PC-9 (cell line): ENCODE data around the gene ARMC12. TPM values are rescaled to one million over a fixed set of nuclear protein-coding genes. Genes with fewer than 3 reads are reported as not detected.
A peak's percentile ranks its signal among the peaks of the same experiment; 100 is the strongest.

Experiments used
- BruUV-seq: library from RNA; stranded (reverse); fragments of 400-500 nt; replicated peaks from 2 replicates; lab custom pipeline; 2021; lab: Mats Ljungman, UMichigan
- CTCF ChIA-PET: fragments of 300-600 bp; sonication (Branson Sonifier 250); formaldehyde crosslinking; loops from one replicate; lab custom pipeline; 2022; ENCODE audit warnings: antibody characterized with exemption; lab: Charles Lee
- POLR2A ChIA-PET: fragments of 300-600 bp; sonication (Branson Sonifier 250); formaldehyde crosslinking; loops from one replicate; lab custom pipeline; 2022; ENCODE audit warnings: antibody characterized with exemption; ENCODE audit not compliant: unreplicated experiment; lab: Charles Lee
- DNase-seq, 2 experiments: peaks; one replicate each; pipeline versions ENCODE4 v3.0.0 to v3.0.0-alpha.2; 2015 to 2022; ENCODE audit warnings: mixed read lengths in 1 of 2
- H2AFZ ChIP-seq: fragments of 200-600 bp; sonication (generic); 2 replicates; pipeline ENCODE4 v1.8.1; 2017; ENCODE audit warnings: antibody characterized with exemption
- H3F3A ChIP-seq: fragments of 200-600 bp; sonication (generic); 2 replicates; pipeline ENCODE4 v1.8.1; 2017; ENCODE audit warnings: antibody characterized with exemption, mild to moderate bottlenecking, low read depth; ENCODE audit not compliant: insufficient read depth
- H3K27ac ChIP-seq: fragments of 200-600 bp; sonication (generic); 2 replicates; pipeline ENCODE4 v1.6.1; 2016; ENCODE audit warnings: mixed run types
- H3K27me3 ChIP-seq: fragments of 200-600 bp; sonication (generic); 2 replicates; pipeline ENCODE4 v1.6.1; 2016; ENCODE audit warnings: low read depth, mixed run types; ENCODE audit not compliant: insufficient read depth
- H3K36me3 ChIP-seq: fragments of 200-600 bp; sonication (generic); 2 replicates; pipeline ENCODE4 v1.6.1; 2016; ENCODE audit warnings: low read depth, mixed run types
- H3K4me1 ChIP-seq: fragments of 200-600 bp; sonication (generic); replicated peaks from 2 replicates; pipeline ENCODE4 v1.6.1; 2016; ENCODE audit warnings: mixed run types; ENCODE audit not compliant: insufficient read depth
- H3K4me2 ChIP-seq: fragments of 200-600 bp; sonication (generic); 2 replicates; pipeline ENCODE4 v1.6.1; 2017; ENCODE audit warnings: mixed run types
- H3K4me3 ChIP-seq: fragments of 200-600 bp; sonication (generic); 2 replicates; pipeline ENCODE4 v1.6.1; 2016; ENCODE audit warnings: mixed run types
- H3K79me2 ChIP-seq: fragments of 200-600 bp; sonication (generic); 2 replicates; pipeline ENCODE4 v1.6.1; 2017; ENCODE audit warnings: low read depth, mixed run types
- H3K9me2 ChIP-seq: fragments of 200-600 bp; sonication (generic); 2 replicates; pipeline ENCODE4 v1.8.1; 2017; ENCODE audit warnings: mild to moderate bottlenecking; ENCODE audit not compliant: insufficient read depth
- H3K9me3 ChIP-seq: fragments of 200-600 bp; sonication (generic); 2 replicates; pipeline ENCODE4 v1.8.1; 2016; ENCODE audit warnings: low read depth; ENCODE audit not compliant: insufficient read depth
- H4K20me1 ChIP-seq: fragments of 200-600 bp; sonication (generic); 2 replicates; pipeline ENCODE4 v1.8.1; 2017; ENCODE audit not compliant: insufficient read depth
- CTCF ChIP-seq: fragments of 200-600 bp; sonication (generic); conservative IDR thresholded peaks from 2 replicates; pipeline ENCODE4 v1.6.1; 2017; ENCODE audit warnings: mixed run types, antibody characterized with exemption, mild to moderate bottlenecking, moderate library complexity
- EZH2 ChIP-seq: fragments of 200-600 bp; sonication (generic); IDR thresholded peaks from 2 replicates; pipeline ENCODE4 v1.8.0; 2017; ENCODE audit warnings: antibody characterized with exemption, low read depth
- intact Hi-C: fragments of 100-400 bp; cut with micrococcal nuclease; formaldehyde crosslinking; loops from one replicate; pipeline ENCODE4 v1.10.0; 2022; ENCODE audit not compliant: unreplicated experiment
- total RNA-seq: library from RNA; stranded (reverse); gene quantifications from 2 replicates; pipeline ENCODE4 v1.2.3, GENCODE V29; 2021

The ARMC12 gene
- total RNA-seq, 1 experiment from 2014 or later = 0.57 TPM

- ChIA-PET POLR2A (no interaction called here), CTCF (no interaction called here)
- no peak overlapping the region for H3K27ac ChIP-seq
- no peak for DNase-seq
- no peaks in the 10 kb centered on the region; the same call in 1 of the 2 replicates for H3F3A ChIP-seq
- no peak overlapping the region for H3K4me3 ChIP-seq
- no peaks in the 10 kb centered on the region for H3K9me2 ChIP-seq
- H3K27me3 ChIP-seq = no peaks in the 10 kb centered on the region
- H3K36me3 ChIP-seq = no peaks in the 10 kb centered on the region
- H3K9me3 ChIP-seq = peaks cover 22% of the 10 kb centered on the region
- no peak overlapping the region for H2AFZ ChIP-seq
- intact Hi-C loops = no loop called here
- no peaks in the 10 kb centered on the region for H3K79me2 ChIP-seq
- no peaks in the 10 kb centered on the region for H3K4me1 ChIP-seq
- H3K4me2 ChIP-seq = no peak overlapping the region
- H4K20me1 ChIP-seq = no peaks in the 10 kb centered on the region
- TF ChIP-seq EZH2 = no peak
- TF ChIP-seq CTCF = no peak
- no TSS peak for BruUV-seq
Observed at GRCh38 chr6:35698858-35699257, 38.0 kb upstream of the ARMC12 start.

GRCh38 chr6:35703554-35703953, 33.3 kb upstream of the ARMC12 start:
- H4K20me1 ChIP-seq = no peaks in the 10 kb centered on the region
- H3K9me2 ChIP-seq = no peaks in the 10 kb centered on the region
- H3K4me2 ChIP-seq = no peak overlapping the region
- H3F3A ChIP-seq = no peaks in the 10 kb centered on the region
- no peaks in the 10 kb centered on the region for H3K27me3 ChIP-seq
- DNase-seq = no peak
- no TSS peak for BruUV-seq
- H3K4me1 ChIP-seq = no peaks in the 10 kb centered on the region
- H3K27ac ChIP-seq = no peak overlapping the region
- TF ChIP-seq EZH2 = no peak
- no peak for TF ChIP-seq CTCF
- ChIA-PET CTCF (no interaction called here), POLR2A (no interaction called here)
- peaks cover 3% of the 10 kb centered on the region; the same call in 1 of the 2 replicates for H3K9me3 ChIP-seq
- no peak overlapping the region for H3K4me3 ChIP-seq
- 0 out of 2 replicates have a peak overlapping the region, but pooled peaks have one; percentile 22 for H2AFZ ChIP-seq
- no peaks in the 10 kb centered on the region for H3K79me2 ChIP-seq
- intact Hi-C loops = no loop called here
- no peaks in the 10 kb centered on the region for H3K36me3 ChIP-seq

GRCh38 chr6:35706468-35706867, 30.4 kb upstream of the ARMC12 start:
- H3K27me3 ChIP-seq = no peaks in the 10 kb centered on the region
- no peak for TF ChIP-seq EZH2
- no peak overlapping the region for H3K4me3 ChIP-seq
- ChIA-PET POLR2A (no interaction called here), CTCF (interaction anchor here (0.5 kb wide), 1 partner anchor 118 kb away, joined by 3 read pairs; no protein-coding TSS in a partner anchor)
- H3F3A ChIP-seq = no peaks in the 10 kb centered on the region
- H3K79me2 ChIP-seq = no peaks in the 10 kb centered on the region
- no peaks in the 10 kb centered on the region for H4K20me1 ChIP-seq
- intact Hi-C loops = no loop called here
- no peak overlapping the region for H3K4me2 ChIP-seq
- H3K9me3 ChIP-seq = peaks cover 3% of the 10 kb centered on the region; the same call in 1 of the 2 replicates
- no peak overlapping the region for H2AFZ ChIP-seq
- H3K4me1 ChIP-seq = no peaks in the 10 kb centered on the region
- DNase-seq = no peak
- H3K27ac ChIP-seq = no peak overlapping the region
- no peaks in the 10 kb centered on the region for H3K9me2 ChIP-seq
- no TSS peak for BruUV-seq
- no peaks in the 10 kb centered on the region for H3K36me3 ChIP-seq
